ENCODE data around the gene MED10. TPM values are rescaled to one million over a fixed set of nuclear protein-coding genes. Genes with fewer than 3 reads are reported as not detected.

Gene MED10
- total RNA-seq, 6 donors from 2014 or later = 17.8 to 36.1 (median 29.1) TPM

DNA sequence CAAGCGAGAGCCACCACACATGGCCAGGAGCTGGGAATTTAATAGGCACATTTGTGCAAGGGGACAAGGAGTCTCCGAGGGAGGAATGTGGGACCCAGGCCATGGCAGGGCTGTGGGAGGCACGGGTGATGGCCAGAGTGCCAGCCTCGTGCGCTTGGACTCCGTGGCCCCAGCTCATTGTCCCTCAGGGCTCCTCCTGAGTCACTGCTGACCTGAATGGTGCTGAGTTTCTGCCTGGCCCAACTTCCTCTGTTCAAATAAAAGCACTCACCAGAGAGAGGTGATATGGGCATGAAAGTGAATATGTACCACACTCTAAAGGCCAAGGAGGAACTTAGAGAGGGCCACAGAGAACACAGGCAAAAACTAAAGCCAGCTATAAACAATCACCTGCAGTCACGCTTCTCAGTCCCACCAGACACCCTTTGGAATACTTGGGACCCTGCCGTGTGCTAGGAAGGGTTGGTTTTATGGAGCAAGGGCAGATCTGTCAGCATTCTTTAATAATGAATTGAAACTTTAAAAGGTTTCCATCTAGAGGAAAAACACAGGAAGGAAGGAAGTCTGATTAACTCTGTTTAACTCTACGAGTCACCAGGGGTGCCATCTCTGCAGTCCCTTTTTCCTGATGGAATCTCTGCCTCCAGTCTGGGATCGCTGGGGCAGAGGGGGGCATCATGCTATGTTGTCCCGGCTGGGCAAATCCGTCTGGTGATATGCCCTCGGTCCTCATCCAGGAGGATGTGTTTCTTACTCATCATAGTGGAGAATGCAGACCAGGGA lies 45.2 kb upstream of the MED10 start:
- DNase-seq (no peak), ATAC-seq (ENCODE audit: low FRiP score in 2 of 2) (no peak)
- Histone ChIP-seq H3K9me3 (no peaks in the 10 kb centered on the region), H3K27ac (no peak overlapping the region), H3K27me3 (no peaks in the 10 kb centered on the region), H3K36me3 (no peaks in the 10 kb centered on the region), H3K4me3 (no peak overlapping the region), H3K4me1 (no peaks in the 10 kb centered on the region)
- TF ChIP-seq POLR2A (IDR thresholded peaks at IDR 0.05) (no peak), EP300 (IDR thresholded peaks at IDR 0.05) (no peak), POLR2AphosphoS5 (IDR thresholded peaks at IDR 0.05) (no peak)
- TF ChIP-seq, protein P1, sequence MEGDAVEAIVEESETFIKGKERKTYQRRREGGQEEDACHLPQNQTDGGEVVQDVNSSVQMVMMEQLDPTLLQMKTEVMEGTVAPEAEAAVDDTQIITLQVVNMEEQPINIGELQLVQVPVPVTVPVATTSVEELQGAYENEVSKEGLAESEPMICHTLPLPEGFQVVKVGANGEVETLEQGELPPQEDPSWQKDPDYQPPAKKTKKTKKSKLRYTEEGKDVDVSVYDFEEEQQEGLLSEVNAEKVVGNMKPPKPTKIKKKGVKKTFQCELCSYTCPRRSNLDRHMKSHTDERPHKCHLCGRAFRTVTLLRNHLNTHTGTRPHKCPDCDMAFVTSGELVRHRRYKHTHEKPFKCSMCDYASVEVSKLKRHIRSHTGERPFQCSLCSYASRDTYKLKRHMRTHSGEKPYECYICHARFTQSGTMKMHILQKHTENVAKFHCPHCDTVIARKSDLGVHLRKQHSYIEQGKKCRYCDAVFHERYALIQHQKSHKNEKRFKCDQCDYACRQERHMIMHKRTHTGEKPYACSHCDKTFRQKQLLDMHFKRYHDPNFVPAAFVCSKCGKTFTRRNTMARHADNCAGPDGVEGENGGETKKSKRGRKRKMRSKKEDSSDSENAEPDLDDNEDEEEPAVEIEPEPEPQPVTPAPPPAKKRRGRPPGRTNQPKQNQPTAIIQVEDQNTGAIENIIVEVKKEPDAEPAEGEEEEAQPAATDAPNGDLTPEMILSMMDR (IDR thresholded peaks at IDR 0.05) = no peak
- WGBS, 2 donors = 71 to 74% methylated on average over 11 to 13 of the region's 13 CpGs

DNA sequence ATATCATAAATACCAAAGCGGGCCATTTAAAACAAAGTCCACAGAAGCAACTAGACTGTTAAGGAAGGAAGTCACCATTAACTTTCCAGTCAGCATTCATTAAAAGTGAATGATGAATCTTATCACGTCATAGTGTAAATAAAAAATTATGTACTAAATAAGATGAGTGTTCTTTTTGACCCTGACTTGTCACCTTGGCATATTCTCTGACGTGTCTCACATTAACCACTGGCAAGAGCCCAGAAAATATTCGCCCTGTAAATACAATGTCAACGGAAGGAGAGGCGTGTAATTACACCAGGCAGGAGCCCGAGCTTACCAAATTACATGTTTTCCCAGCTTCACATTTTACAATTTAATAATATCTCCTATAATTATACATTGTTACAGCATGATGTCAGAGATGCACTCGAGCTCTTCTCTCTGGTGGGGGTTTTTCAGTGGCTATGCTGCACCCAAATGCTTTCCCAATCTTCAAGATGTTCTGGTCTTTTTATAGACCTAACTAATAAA lies 41.0 kb upstream of the MED10 start:
- no peak overlapping the region for H3K4me3 ChIP-seq
- H3K9me3 ChIP-seq = no peaks in the 10 kb centered on the region
- no peaks in the 10 kb centered on the region for H3K4me1 ChIP-seq
- ATAC-seq (ENCODE audit: low FRiP score in 2 of 2) (no peak), DNase-seq (no peak)
- no peaks in the 10 kb centered on the region for H3K36me3 ChIP-seq
- 33 to 35% methylated on average over 8 of the region's 8 CpGs for WGBS, 2 donors
- no peak for TF ChIP-seq POLR2A (IDR thresholded peaks at IDR 0.05)
- TF ChIP-seq, protein P1 (IDR thresholded peaks at IDR 0.05) = no peak
- TF ChIP-seq EP300 (IDR thresholded peaks at IDR 0.05) = no peak
- TF ChIP-seq POLR2AphosphoS5 (IDR thresholded peaks at IDR 0.05) = no peak
- no peak overlapping the region for H3K27ac ChIP-seq
- H3K27me3 ChIP-seq = no peaks in the 10 kb centered on the region

DNA sequence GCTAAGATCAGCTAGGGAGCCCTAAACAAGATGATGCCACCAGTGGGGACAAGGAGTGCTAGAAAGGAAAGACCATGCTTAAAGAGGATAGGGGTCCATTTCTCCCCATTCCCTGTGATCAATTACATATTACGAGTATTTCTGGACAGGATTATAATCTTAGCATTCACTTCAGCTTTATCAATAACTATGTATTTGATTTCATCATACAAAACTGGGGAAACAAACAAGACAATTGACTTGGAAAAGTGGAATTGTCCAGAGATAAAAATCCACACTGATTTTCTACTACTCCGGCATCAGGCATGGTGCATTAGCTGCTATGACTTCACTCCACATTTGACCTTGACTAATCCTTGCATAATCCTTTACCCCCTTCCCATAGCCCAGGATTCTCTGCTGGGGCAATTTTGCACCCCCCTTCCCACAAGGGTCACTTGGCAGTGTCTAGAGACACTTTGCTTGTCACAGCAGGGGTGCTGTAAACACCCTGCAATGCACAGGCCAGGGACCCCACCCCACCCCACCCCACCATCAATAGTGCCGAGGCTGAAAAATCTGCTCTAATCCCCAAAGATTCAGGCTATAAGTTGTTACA lies 40.4 kb upstream of the MED10 start:
- Histone ChIP-seq H3K27ac (no peak overlapping the region), H3K4me1 (no peaks in the 10 kb centered on the region), H3K27me3 (no peaks in the 10 kb centered on the region), H3K9me3 (no peaks in the 10 kb centered on the region), H3K36me3 (no peaks in the 10 kb centered on the region), H3K4me3 (no peak overlapping the region)
- ATAC-seq (ENCODE audit: low FRiP score in 2 of 2) (no peak), DNase-seq (no peak)
- no peak for TF ChIP-seq POLR2AphosphoS5 (IDR thresholded peaks at IDR 0.05)
- no peak for TF ChIP-seq EP300 (IDR thresholded peaks at IDR 0.05)
- TF ChIP-seq, protein P1 (IDR thresholded peaks at IDR 0.05) = no peak
- TF ChIP-seq POLR2A (IDR thresholded peaks at IDR 0.05) = no peak
- WGBS, 2 donors = 80 to 84% methylated on average over 3 of the region's 3 CpGs

DNA sequence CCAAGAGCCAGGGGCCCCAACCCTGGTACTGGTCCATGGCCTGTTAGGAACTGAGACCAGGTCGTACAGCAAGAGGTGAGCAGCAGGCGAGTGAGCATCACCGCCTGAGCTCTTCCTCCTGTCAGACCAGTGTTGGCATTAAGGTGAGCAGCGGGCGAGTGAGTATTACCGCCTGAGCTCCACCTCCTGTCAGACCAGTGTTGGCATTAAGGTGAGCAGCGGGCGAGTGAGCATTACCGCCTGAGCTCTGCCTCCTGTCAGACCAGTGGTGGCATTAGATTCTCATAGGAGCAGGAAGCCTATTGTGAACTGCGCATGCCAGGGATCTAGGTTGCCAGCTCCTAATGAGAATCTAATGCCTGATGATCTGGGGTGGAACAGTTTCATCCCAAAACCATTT lies 39.3 kb upstream of the MED10 start:
- no peak for ATAC-seq (ENCODE audit: low FRiP score in 2 of 2)
- 89 to 95% methylated on average over 10 of the region's 10 CpGs for WGBS, 2 donors
- DNase-seq = no peak
- H3K9me3 ChIP-seq = no peaks in the 10 kb centered on the region
- no peaks in the 10 kb centered on the region for H3K27me3 ChIP-seq
- H3K4me1 ChIP-seq = no peaks in the 10 kb centered on the region
- no peaks in the 10 kb centered on the region for H3K36me3 ChIP-seq
- no peak overlapping the region for H3K4me3 ChIP-seq
- no peak for TF ChIP-seq EP300 (IDR thresholded peaks at IDR 0.05)
- TF ChIP-seq, protein P1 (IDR thresholded peaks at IDR 0.05) = no peak
- TF ChIP-seq POLR2AphosphoS5 (IDR thresholded peaks at IDR 0.05) = no peak
- TF ChIP-seq POLR2A (IDR thresholded peaks at IDR 0.05) = no peak
- no peak overlapping the region for H3K27ac ChIP-seq
